Fibroblast of mammary gland (primary cell): Measurements from ENCODE around the gene PPP1R13L.

Source experiments
- DNase-seq: peaks from one replicate; pipeline ENCODE4 v3.0.0-alpha.2; 2010; ENCODE audit warnings: low read depth
- H3K4me3 ChIP-seq: 2 replicates; pipeline ENCODE4 v1.5.1; 2011; ENCODE audit warnings: low read depth, mild to moderate bottlenecking, low read length, moderate library complexity; ENCODE audit not compliant: control insufficient read depth
- CTCF ChIP-seq: conservative IDR thresholded peaks from 2 replicates; pipeline ENCODE4 v1.5.1; 2011; ENCODE audit warnings: low read depth, low read length, inconsistent platforms; ENCODE audit not compliant: control insufficient read depth, insufficient read depth

The PPP1R13L gene

GRCh38 chr19:45406226-45407090, 1.6 kb upstream of the PPP1R13L start, which contains the start of gene POLR1G:
Gene POLR1G (plus strand): TSS chr19:45406644. CDS start chr19:45406697, 53 bp downstream.
- TF ChIP-seq CTCF = no peak
- H3K4me3 ChIP-seq = peak within 1 kb of the TSS; percentile 94
- DNase-seq = peak; percentile 78

DNA sequence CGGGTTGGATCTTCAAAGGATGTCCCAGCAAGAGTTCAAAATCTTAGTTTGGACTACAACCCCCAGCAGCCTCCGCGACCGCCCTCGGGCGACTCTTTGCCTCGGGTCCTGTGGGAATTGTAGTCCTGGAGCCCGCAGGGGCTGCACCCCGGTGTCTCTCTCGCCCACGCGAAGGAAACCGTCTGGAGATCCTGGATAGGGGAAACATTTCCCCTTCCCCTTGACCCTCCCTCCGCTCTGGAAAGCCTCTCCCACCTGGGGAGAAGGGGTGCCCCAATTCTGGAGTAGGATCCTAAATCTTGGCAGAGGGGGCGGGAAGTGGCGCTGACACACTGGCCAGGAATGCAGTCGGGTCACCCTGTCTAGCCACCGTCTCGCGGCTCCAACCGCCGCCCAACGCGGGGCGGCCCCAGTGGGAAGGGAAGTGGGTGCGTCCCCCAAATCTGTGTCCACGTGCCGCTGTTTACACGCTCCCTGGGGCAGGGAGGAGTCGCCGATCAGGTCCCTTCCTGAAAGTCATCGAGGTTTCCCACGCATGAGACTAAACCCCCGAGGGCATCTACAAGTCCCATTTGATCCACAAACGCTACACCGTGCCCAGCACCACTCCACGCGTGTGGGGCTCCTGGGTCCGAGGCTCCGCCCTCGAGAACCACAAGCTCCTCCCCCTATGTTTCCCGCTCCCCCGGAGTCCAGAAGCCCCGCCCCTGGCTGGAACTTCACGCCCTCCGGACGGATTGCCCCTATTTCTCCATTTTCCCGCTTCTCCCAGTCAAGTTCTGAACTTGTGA, 761 bp upstream of the PPP1R13L start:
- peak; percentile 90 for DNase-seq
- H3K4me3 ChIP-seq = peak overlapping the region; percentile 94
- TF ChIP-seq CTCF = no peak

- peak; percentile 48 for TF ChIP-seq CTCF
- DNase-seq = no peak
- peak overlapping the region; percentile 94 for H3K4me3 ChIP-seq
Observed at GRCh38 chr19:45403781-45404556, 900 bp downstream of the PPP1R13L start.

DNA sequence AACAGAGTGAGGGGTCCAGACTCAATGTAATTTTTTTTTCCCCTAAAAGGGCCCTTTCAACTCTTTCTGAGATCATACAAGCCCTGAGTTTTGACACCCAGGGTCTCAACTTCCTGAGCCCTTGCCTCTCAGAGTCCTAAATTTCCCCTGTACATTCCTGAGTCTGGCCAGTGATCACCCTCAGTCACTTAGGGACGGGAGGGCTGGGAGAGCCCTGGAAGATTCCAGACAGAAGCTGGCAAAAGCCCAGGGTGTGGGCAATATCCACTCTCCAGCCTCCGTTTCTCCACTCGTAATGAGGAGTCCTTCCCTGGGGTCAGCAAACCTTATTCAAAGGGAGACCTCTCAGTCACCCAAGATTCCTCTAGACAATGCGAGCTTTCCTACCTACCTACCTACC, 1.6 kb downstream of the PPP1R13L start:
- TF ChIP-seq CTCF = no peak
- DNase-seq = no peak
- H3K4me3 ChIP-seq = no peak overlapping the region

DNA sequence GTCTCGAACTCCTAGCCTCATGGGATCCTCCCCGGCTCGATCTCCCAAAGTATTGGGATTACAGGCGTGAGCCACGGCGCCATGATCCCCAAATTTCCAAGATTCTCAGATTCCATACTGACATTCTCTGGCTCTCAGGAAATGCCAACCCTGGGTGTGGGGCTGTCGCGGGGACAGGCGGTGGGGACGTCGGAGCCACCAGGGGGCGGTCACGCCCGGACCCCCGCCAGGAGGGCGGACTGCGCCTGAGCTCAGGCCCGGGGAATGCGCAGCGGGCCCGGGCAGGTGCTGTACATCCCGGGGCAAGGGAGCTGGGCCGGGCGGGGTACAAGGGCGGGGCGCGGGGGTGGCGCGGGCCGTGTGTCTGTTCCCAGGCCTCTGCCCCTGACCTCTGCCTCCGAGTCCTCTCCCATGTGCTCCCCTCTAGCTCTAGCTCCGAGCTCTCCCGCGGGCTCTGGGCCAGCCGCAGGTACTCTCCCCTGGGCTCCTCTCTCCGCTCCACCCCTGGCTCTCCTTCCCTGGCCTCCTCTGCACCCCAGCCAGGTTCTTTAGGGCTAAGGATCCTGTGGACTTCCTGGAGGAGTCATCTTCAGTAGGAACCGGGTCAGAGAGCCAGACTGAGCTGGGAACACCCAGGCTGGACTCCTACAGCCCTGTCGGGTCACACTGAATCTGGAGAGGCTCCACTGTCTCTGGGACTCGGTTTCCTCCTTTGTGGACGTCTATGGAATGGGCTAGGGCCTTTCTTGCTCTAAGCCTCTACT, 2.4 kb downstream of the PPP1R13L start:
- no peak for DNase-seq
- TF ChIP-seq CTCF = peak; percentile 10
- no peak overlapping the region for H3K4me3 ChIP-seq
